Measurements from ENCODE around the gene NDUFV2. TPM values are rescaled to one million over a fixed set of nuclear protein-coding genes. Genes with fewer than 3 reads are reported as not detected.
A peak's percentile ranks its signal among the peaks of the same experiment; 100 is the strongest.
"Not testable (repeated sequence)": the region's sequence is repeated elsewhere in the genome, so short reads cannot be mapped to it uniquely, and the experiment has no call there.

Gene NDUFV2
- polyA plus RNA-seq, 3 donors from 2014 or later: 88.7 to 155 (median 115) TPM

GRCh38 chr18:9079818-9080528 lies 22.5 kb upstream of the NDUFV2 start:
- Mint-ChIP-seq H3K9me3 (no peaks in the 10 kb centered on the region), H3K4me3 (no peak overlapping the region), H3K36me3 (no peaks in the 10 kb centered on the region), H3K27me3 (ENCODE audit: low read depth in 3 of 3) (peaks cover 0 to 3% (median 1%) of the 10 kb centered on the region in 3 donors), H3K4me1 (peaks cover 16 to 21% of the 10 kb centered on the region in 2 donors), H3K27ac (no peak overlapping the region)
- no peak for DNase-seq

- Mint-ChIP-seq H3K27ac (no peak overlapping the region), H3K9me3 (no peaks in the 10 kb centered on the region), H3K27me3 (ENCODE audit: low read depth in 3 of 3) (peaks cover 0 to 3% (median under 1%) of the 10 kb centered on the region in 3 donors), H3K36me3 (no peaks in the 10 kb centered on the region), H3K4me3 (no peak overlapping the region), H3K4me1 (peaks cover 16 to 21% of the 10 kb centered on the region in 2 donors)
- no peak for DNase-seq
Observed at GRCh38 chr18:9081940-9082339, 20.6 kb upstream of the NDUFV2 start.

- H3K4me1 Mint-ChIP-seq: peaks cover 16 to 21% of the 10 kb centered on the region in 2 donors
- peak overlapping the region; percentile 54 to 87 (median 78) for H3K27ac Mint-ChIP-seq
- no peaks in the 10 kb centered on the region for H3K36me3 Mint-ChIP-seq
- DNase-seq: peak; percentile 9 to 31 (median 13)
- no peaks in the 10 kb centered on the region for H3K9me3 Mint-ChIP-seq
- H3K4me3 Mint-ChIP-seq: peak overlapping the region; percentile 12 to 57 (median 39)
- peaks cover 0 to under 1% (median 0%) of the 10 kb centered on the region in 3 donors for H3K27me3 Mint-ChIP-seq (ENCODE audit: low read depth in 3 of 3)
Observed at GRCh38 chr18:9082711-9083510, 19.6 kb upstream of the NDUFV2 start.

GRCh38 chr18:9086015-9086414 lies 16.5 kb upstream of the NDUFV2 start:
- no peak for DNase-seq
- no peak overlapping the region for H3K27ac Mint-ChIP-seq
- H3K36me3 Mint-ChIP-seq: no peaks in the 10 kb centered on the region
- peaks cover 16 to 21% of the 10 kb centered on the region in 2 donors for H3K4me1 Mint-ChIP-seq
- H3K27me3 Mint-ChIP-seq (ENCODE audit: low read depth in 3 of 3): peaks cover 0 to 2% (median 0%) of the 10 kb centered on the region in 3 donors
- H3K4me3 Mint-ChIP-seq: no peak overlapping the region
- H3K9me3 Mint-ChIP-seq: no peaks in the 10 kb centered on the region

GRCh38 chr18:9086624-9087023 lies 15.9 kb upstream of the NDUFV2 start:
- H3K36me3 Mint-ChIP-seq: no peaks in the 10 kb centered on the region
- peaks cover 0 to 2% (median 0%) of the 10 kb centered on the region in 3 donors for H3K27me3 Mint-ChIP-seq (ENCODE audit: low read depth in 3 of 3)
- H3K9me3 Mint-ChIP-seq: no peaks in the 10 kb centered on the region
- H3K4me1 Mint-ChIP-seq: peaks cover 16 to 21% of the 10 kb centered on the region in 2 donors
- no peak overlapping the region for H3K27ac Mint-ChIP-seq
- DNase-seq: no peak
- H3K4me3 Mint-ChIP-seq: no peak overlapping the region

- no peaks in the 10 kb centered on the region for H3K36me3 Mint-ChIP-seq
- H3K4me3 Mint-ChIP-seq: no peak overlapping the region
- peaks cover 16 to 20% of the 10 kb centered on the region in 2 donors for H3K4me1 Mint-ChIP-seq
- no peaks in the 10 kb centered on the region for H3K9me3 Mint-ChIP-seq
- H3K27me3 Mint-ChIP-seq (ENCODE audit: low read depth in 3 of 3): peaks cover 0 to 2% (median 0%) of the 10 kb centered on the region in 3 donors
- no peak for DNase-seq
- no peak overlapping the region for H3K27ac Mint-ChIP-seq
Observed at GRCh38 chr18:9087144-9087543, 15.4 kb upstream of the NDUFV2 start.

- Mint-ChIP-seq H3K27ac (no peak overlapping the region), H3K4me3 (no peak overlapping the region), H3K27me3 (ENCODE audit: low read depth in 3 of 3) (peaks cover 0 to 2% (median 0%) of the 10 kb centered on the region in 3 donors), H3K9me3 (no peaks in the 10 kb centered on the region), H3K36me3 (no peaks in the 10 kb centered on the region), H3K4me1 (peaks cover 6 to 9% of the 10 kb centered on the region in 2 donors)
- DNase-seq: no peak
Observed at GRCh38 chr18:9088252-9088651, 14.2 kb upstream of the NDUFV2 start.

GRCh38 chr18:9088727-9089126 lies 13.8 kb upstream of the NDUFV2 start:
- not testable (repeated sequence) for H3K9me3 Mint-ChIP-seq; H3K4me3 Mint-ChIP-seq; H3K27ac Mint-ChIP-seq; H3K4me1 Mint-ChIP-seq; H3K27me3 Mint-ChIP-seq (ENCODE audit: low read depth in 3 of 3); DNase-seq; H3K36me3 Mint-ChIP-seq

- no peak for DNase-seq
- Mint-ChIP-seq H3K4me1 (peaks cover 0 to 4% of the 10 kb centered on the region in 2 donors), H3K27me3 (ENCODE audit: low read depth in 3 of 3) (peaks cover 1 to 2% (median 2%) of the 10 kb centered on the region in 3 donors), H3K27ac (peak overlapping the region in 2 of 6 donors; percentile 3), H3K4me3 (no peak overlapping the region), H3K36me3 (no peaks in the 10 kb centered on the region), H3K9me3 (peaks cover 0 to 3% (median 0%) of the 10 kb centered on the region in 6 donors)
Observed at GRCh38 chr18:9090578-9090977, 11.9 kb upstream of the NDUFV2 start.

- DNase-seq: no peak
- peaks cover 0 to 3% (median 0%) of the 10 kb centered on the region in 6 donors for H3K9me3 Mint-ChIP-seq
- no peak overlapping the region for H3K4me3 Mint-ChIP-seq
- H3K27ac Mint-ChIP-seq: peak overlapping the region in 2 of 6 donors; percentile 3
- H3K36me3 Mint-ChIP-seq: no peaks in the 10 kb centered on the region
- peaks cover 0 to 4% of the 10 kb centered on the region in 2 donors for H3K4me1 Mint-ChIP-seq
- H3K27me3 Mint-ChIP-seq (ENCODE audit: low read depth in 3 of 3): peaks cover 1 to 2% (median 2%) of the 10 kb centered on the region in 3 donors
Observed at GRCh38 chr18:9091066-9091476, 11.4 kb upstream of the NDUFV2 start.

- no peak for DNase-seq
- Mint-ChIP-seq H3K27ac (no peak overlapping the region), H3K4me3 (no peak overlapping the region), H3K36me3 (no peaks in the 10 kb centered on the region), H3K4me1 (peaks cover 0 to 4% of the 10 kb centered on the region in 2 donors), H3K27me3 (ENCODE audit: low read depth in 3 of 3) (peaks cover 1 to 2% (median 2%) of the 10 kb centered on the region in 3 donors), H3K9me3 (peaks cover 0 to 3% (median 0%) of the 10 kb centered on the region in 6 donors)
Observed at GRCh38 chr18:9092665-9093064, 9.8 kb upstream of the NDUFV2 start.

- DNase-seq; H3K27me3 Mint-ChIP-seq (ENCODE audit: low read depth in 3 of 3); H3K4me1 Mint-ChIP-seq; H3K4me3 Mint-ChIP-seq; H3K27ac Mint-ChIP-seq; H3K36me3 Mint-ChIP-seq; H3K9me3 Mint-ChIP-seq: not testable (repeated sequence)
Observed at GRCh38 chr18:9093109-9093508, 9.4 kb upstream of the NDUFV2 start.

GRCh38 chr18:9094307-9095226 lies 7.9 kb upstream of the NDUFV2 start:
- Mint-ChIP-seq H3K4me3 (no peak overlapping the region), H3K36me3 (no peaks in the 10 kb centered on the region)
- no peak for DNase-seq

More at GRCh38 chr18:9094307-9095226, 7.9 kb upstream of the NDUFV2 start:
- Mint-ChIP-seq H3K27me3 (ENCODE audit: low read depth in 3 of 3) (peaks cover 0 to 2% (median 1%) of the 10 kb centered on the region in 3 donors), H3K27ac (peak overlapping the region in 2 of 6 donors; percentile 80 to 88), H3K9me3 (peaks cover 0 to 3% (median 0%) of the 10 kb centered on the region in 6 donors), H3K4me1 (peaks cover 0 to 4% of the 10 kb centered on the region in 2 donors)
